ENCODE measurements around the gene NCOA1.
A peak's percentile ranks its signal among the peaks of the same experiment; 100 is the strongest.
"Not testable (repeated sequence)": the region's sequence is repeated elsewhere in the genome, so short reads cannot be mapped to it uniquely, and the experiment has no call there.

Gene NCOA1

DNA sequence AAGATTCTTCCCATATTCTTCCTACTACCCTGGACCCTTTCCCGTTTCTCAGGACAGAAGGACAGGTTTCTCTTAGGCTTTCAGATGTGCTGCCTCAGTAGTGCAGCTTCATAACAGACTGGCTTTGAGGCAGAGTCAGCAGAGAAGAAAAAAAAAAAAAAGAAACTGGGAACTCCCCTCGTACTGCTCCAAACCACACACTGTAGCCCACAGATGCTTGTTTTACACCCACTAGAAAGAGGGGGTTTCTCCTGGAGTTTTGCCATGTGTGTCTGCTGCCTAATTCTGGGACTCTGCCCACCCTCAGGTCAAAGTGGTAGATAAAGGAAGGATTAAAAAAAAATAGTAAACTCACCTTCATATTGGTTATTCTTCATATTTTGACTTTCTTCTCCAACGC, 95.9 kb downstream of the NCOA1 start:
- no peak for FAIRE-seq

DNA sequence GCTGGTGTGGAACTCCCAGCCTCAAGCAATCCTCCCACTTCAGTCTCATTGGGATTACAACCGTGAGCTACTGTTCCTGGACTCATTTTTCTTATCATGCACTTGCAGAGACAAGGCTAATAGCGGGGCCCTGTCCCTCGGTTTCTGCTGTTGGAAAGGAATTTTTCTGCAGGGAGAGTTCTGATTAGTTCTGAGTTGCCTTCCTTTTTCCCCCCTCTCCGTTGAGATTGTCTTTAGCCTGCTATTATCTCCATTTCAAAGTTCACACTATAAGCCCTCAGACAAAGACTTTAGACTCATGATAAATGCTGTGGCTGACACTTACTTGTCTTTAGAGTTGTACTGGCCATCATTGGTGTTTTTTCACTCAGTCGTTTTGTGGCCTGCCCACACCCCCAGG, 97.2 kb downstream of the NCOA1 start:
- FAIRE-seq = no peak

DNA sequence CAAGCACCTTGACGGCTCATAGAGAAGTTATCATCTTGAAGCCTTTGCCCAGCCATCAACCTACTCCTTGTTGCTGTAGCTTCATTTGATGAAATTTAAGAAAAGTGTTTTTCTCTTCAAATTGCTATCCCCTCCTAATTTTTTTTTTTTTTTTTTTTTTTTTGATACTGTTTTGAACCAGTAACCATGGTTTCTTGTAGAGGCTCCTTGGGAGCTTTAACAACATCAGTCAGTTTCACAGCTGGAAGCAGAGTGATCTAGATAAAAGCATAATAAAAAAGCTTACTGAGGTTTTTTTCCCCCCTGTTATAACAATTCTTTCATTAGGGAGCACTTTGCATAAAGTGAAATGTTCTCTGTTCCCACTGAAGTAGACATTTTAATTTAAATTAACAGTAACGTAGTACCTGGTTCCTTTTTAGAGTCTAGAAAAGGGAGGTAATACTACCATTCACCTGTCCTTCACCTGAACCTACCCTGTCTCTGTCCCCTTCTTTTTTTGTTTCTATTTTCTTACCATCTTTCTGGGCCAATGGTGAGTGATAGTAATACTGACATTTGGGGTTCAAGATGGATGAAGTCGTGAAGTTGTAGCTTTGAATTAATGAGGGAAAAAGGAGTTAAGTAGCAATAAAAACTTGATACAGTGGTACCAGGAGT, 101.5 kb downstream of the NCOA1 start:
- no peak for FAIRE-seq

DNA sequence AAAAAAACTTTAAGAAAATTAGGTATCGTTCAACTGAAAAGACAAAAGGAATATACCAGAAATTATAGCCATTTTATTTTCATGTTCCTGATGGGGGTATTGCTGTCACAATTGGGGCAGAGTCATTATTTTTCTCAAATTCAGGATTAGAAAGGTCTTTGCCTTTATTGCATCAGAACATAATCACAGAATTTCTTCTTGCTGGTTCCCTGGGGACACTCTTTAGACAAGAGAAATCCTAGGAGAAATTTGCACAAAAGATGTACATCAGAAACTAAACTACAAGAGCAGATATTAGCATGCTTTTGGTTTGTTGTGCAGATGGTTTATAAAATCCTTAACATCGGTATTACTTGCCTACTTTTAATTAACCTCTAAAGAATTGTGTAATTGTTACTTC, 103.2 kb downstream of the NCOA1 start:
- FAIRE-seq = no peak

DNA sequence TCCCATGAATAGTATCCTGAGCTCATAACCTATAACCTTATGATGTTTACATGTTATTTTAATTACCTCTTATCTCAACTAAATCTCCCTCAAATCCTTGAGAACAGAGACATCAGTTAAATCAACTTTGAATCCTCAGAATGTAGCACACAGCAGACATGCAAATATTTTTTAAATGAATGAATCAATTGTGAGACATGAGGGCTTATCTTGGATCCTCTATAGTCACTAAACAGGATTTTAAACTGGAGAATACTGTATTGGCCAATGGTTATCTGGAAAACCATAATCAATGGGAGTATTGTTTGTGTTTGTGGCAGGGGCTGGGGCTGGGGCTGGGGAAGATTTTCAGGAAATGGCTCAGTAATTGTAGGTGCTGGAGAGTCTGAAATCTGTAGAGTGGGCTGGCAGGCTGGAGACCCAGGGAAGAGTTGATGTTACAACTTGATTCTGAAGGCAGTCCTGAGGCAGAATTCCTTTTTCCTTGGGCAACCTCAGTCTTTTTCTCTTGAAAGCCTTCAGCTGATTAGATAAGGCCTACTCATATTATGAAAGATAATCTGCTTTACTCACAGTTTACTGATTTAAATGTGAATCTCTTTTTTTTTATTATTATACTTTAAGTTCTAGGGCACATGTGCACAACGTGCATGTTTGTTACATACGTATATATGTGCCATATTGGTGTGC, 106.3 kb downstream of the NCOA1 start:
- no peak for FAIRE-seq

DNA sequence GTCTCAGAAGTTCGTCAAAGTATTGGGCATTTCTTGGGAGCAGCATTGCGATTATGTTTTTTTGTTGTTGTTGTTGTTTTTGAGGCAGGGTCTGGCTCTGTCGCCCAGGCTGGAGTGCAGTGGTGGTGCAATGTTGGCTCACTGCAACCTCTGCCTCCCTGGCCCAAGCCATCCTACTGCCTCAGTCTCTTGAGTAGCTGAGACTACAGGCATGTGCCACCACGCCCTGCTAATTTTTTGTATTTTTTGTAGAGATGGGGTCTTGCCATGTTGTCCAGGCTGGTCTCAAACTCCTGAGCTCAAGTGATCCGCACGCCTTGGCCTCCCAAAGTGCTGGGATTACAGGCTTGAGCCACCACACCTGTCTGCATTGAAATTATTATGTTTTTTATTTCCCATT, 109.1 kb downstream of the NCOA1 start:
- not testable (repeated sequence) for FAIRE-seq

DNA sequence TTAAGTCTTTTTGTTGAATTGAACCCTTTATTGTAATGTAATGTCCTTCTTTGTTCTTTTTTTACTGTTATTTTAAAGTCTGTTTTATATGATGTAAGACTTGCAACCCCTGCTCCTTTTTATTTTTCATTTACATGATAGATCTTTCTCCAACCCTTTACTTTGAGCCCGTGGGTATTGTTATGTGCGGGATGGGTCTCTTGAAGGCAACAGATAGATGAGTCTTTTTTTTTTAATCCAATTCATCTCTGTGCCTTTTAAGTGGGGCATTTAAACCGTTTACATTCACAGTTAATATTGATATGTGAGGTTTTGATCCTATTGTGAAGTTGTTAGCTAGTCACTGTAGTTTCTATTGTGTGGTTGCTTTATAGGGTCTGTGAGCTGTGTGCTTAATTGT, 120.6 kb downstream of the NCOA1 start:
- FAIRE-seq = no peak

DNA sequence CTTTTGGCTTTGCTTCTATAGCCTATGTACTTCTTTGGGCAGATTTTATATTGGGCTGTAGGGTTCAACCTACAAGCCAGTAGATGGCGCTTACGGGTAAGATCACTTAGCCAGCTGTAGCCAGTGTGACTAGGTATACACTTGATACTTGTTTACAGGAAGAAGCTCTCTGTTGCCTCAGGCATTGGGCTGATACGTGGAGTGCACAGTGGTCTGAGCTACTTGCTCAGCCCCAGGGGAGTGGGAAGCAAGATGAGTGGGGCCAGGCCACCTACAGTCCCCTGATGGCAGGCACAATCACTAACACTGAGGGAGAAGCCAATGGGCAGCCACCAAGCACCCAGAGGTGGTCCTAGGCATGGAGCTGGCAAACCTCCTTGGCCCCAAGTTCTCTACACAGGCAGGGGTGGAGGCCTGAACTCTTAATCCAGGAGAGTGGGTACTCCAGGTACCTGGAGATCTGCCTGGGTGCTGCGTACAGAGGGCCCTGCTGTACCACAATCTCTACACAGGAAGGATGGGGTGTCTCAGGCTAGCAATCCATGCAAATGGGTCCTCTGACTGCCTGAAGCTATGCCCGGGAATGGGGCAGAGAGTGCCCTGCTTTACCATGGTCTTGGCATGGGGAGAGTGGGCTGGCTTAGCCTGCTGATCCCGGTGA, 122.2 kb downstream of the NCOA1 start:
- FAIRE-seq = peak; percentile 47

DNA sequence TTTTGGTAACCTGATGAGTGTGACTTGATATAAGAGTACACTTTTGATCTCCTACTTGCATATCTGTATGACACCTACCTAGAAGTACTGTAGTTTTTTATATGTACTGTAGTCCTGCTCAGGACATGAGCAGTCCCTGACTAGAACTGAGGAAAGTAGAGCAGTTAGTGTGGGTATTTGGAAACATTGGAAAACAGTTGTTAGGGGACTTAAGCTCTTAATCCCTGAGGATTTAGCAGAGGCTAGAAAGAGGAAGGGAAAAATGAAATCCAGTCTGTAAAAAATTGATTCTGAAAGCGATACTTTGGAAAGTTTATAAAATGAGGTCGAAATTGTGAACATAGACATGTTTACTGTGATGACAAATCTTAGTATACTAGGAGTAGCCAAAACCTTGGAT, 125.6 kb downstream of the NCOA1 start:
- no peak for FAIRE-seq

DNA sequence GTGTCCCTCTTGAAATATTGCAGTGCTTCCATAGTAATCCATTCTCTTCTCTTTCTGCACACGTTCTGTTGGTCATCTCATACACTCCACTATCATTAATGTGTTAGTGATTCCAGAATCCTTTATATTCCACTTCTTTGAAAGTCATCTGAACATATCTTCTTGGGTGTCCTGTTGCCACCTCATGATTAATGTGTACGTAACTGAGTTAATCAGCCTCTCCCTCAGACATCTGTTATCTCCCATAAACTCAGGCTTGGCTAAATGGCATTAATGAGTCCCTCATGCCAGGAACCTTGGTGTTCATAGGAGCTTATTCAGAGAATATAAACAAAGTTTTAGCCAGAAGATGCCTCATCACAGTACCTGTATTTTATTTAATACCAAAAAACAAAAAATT, 126.4 kb downstream of the NCOA1 start:
- FAIRE-seq = no peak

DNA sequence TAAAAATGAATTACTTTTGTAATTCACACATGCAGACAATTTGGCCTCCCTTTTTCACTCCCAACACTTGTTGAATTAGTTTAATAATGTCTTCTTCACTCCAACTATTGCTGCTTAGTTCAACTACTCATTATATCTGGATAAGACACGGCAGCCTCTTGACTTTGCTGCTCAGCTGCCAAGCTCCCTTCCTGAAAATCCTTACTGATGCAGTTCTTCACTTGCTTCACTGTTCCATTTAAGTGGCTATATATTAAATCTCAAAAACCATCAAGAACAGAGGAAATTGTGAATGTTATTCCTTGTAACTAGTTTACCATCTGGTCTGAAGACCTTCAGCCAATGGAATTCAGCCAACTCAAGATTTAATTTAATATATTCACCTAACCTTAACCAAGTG, 127.1 kb downstream of the NCOA1 start:
- no peak for FAIRE-seq

DNA sequence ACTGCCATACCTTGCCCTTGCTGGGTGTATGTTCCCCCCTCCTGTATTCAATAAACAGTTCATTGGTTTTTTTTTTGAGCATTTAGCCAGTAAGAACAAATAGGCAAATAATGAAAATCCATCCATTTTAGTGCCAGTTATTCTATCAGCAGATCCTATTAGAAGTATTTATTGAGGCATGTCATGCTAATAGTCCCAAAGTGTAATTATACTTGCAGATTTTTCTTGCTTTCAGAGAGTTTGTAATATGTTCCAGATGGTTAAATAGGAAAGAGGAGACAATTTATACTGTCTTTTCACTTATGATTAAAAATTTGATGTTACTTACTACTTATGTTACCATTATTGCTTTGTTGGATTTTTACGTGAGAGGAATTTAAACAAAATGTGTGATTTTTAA, 127.6 kb downstream of the NCOA1 start:
- FAIRE-seq = no peak

DNA sequence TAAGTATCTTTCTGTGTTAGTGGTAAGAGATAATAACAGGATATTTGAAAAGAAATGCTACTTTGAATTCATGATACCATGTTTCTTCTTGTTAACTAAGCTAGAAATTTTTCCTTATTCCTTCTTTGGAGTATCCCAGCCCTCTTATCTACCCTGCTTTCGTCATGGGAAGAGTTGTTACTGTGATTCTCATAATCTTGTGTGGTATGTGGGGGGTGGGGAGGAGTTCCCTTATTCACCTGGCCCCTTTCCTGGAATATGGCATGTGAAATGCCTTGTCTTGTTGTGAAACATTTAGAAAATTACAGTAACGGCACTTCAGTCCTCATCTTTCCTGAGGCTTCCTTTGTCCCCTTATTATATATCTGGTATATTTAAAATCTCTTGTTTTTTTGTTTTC, 129.9 kb downstream of the NCOA1 start:
- no peak for FAIRE-seq

DNA sequence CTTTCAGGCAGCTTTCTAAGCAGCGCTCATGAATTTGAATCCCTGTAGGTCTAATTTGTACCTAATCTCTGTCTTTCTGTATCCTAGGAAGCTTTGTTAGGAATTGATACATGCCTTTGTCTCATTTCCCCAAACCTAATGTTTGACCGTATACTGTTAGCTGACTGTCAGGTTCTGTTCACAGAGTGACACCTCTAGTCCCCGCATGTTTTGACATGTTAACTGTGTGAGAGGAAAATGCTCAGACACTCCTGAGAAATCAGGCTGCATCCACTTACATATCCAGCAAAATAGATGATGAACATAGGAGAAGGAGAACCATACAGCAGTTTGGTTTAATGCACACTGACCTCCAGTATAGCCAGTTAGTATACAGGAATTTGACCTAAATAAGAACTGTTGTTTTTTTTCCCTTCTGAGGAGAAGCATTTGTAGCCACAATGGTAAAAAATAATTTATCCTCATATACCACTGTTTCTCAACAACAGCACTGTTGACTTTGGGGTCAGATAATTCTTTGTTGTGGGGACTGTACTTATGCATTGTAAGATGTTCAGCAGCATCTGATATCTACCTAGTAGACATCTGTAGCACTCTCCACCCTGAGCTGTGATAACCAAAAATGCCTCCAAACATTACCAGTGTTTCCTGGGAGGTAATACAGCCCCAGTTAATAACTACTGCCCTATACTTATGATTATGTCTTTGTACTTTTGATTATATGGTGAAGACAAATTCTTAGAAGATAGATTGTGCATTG, 130.9 kb downstream of the NCOA1 start:
- FAIRE-seq = no peak

DNA sequence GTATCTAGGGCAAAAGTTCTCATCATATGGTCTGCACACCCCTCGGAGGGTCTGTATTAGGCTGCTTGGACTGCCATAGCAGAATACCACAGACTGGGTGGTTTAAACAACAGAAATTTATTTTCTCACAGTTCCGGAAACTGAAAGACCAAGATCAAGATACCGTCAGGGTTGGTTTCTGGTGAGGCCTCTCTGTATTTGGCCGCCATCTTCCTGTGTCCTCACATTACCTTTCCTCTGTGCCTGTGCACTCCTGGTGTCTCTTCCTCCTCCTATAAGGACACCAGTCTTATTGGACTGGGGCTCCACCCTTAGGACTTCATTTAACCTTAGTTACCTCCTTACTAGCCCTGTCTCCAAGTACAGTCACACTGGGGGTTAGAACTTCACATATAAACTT, 132.5 kb downstream of the NCOA1 start:
- FAIRE-seq = no peak

DNA sequence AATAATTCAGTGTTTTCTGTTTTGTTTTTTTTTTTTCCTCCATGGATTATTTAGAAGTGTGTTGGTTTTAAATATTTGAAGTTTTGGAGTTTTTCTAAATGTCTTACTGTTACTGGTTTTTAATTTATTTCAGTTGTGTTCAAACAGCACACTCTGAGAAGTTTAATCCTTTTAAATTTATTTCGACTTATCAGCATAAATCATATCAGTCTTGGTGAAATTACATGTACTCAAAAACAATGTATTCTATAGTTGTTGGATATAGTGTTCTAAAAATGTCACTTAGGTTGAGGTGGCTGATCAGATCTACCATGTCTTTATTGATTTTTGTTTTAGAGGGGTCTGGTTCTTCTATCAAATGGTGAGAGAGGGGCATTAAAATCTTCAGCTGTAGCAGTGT, 134.7 kb downstream of the NCOA1 start:
- peak; percentile 28 for FAIRE-seq

DNA sequence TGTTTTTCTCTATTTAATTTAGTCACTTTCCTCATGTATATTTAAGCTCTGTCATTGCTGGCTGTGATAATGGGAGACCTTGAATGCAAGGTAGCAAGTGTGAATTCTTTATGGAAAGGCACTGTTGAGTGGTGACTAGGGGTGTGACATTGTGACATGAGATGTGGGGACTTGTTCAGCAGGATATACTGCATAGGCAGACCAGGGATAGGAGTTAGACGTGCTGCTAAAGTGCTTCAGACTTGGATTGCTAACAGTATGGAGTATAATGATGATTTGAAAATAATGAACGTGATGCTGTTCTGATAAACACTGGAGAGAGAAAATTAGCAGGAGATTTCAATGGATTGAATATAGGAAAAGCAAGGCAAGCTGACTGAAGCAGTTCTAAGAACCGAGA, 135.1 kb downstream of the NCOA1 start:
- FAIRE-seq = no peak

DNA sequence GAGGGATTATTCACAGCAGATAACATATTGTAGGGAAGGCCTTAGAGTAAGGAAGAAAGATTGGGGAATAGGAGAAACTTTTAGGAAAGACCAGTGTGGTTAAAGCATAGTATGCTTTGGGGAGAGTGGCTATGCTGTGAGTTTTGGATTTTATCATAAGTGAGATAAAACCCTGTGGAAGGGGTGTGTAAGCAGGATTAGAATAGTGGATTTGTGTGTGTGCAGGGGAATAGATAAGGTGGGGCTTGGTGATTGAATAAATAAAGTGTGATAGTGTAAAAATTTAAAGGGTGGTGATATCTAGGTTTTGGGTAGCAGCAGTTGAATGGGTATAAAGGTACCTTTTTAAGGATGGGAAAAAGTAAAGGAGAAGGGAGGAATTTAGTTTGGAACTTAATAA, 137.7 kb downstream of the NCOA1 start:
- no peak for FAIRE-seq

DNA sequence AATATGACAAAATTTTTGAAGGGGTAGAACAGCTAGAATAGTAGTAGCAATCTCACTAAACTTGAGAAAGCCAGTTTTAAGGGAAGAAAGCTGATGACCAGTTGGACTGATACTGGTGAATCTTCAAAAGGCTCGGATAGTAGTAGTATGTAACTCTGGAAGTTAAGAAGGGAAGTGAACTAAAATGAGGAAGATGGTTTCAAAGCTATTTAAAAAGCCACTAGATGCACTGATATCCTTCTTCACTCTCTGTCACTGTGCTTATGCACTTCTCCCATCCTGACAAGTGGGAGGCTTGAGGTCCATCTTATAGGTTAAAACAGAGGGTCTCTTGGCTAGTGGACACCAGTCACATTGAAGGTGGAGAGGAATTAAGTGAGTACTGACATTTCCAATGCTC, 141.1 kb downstream of the NCOA1 start:
- no peak for FAIRE-seq

DNA sequence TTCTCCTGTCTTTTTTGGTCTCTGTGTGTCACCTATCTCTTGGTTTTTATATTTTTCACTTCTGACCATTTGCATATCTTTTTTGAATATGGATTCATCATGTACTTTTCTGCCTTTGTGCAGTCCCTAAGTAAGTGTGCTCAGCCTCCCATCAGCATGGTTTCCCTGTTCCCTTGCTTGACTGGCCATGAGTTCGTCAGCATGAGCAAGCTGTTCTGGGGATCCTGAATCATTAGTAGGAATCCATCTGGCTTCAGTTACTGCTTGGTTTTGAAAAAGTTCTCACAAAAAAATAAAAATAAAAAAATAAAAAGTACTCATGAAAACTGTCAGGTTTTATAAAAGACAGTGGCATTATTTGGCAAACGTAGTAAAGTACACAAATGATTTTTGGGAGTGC, 144.1 kb downstream of the NCOA1 start:
- FAIRE-seq = no peak

DNA sequence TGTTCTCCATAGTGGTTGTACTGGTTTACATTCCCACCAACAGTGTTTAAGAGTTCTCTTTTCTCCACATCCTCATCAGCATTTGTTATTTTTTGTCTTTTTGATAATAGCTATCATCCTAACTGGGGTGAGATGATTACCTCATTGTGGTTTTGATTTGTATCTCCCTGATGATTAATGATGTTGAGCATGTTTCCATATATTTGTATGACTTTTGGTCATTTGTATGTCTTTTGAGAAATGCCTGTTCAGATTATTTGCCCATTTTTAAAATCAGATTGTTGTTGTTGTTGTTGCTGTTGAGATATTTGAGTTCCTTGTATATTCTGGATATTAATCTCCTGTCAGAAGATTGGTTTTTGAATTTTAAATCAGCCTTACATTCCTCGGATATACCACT, 147.5 kb downstream of the NCOA1 start:
- no peak for FAIRE-seq

DNA sequence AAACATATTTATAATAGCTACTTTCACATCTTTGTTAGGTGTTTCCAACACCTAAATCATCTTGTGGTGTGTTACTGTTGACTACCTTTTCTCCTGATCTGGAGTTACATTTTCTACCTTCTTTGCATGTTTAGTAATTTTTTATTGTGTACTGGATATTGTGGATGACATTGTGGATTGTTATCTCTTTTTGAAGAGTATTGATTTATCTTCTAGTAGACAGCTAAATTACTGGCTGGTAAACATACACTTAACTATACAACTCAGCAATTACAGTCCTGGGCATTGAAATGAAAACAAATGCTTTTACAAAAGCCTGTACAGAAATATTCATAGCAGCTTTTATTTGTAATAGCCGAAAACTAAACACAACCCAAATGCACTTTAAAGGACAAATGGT, 151.3 kb downstream of the NCOA1 start:
- FAIRE-seq = no peak

DNA sequence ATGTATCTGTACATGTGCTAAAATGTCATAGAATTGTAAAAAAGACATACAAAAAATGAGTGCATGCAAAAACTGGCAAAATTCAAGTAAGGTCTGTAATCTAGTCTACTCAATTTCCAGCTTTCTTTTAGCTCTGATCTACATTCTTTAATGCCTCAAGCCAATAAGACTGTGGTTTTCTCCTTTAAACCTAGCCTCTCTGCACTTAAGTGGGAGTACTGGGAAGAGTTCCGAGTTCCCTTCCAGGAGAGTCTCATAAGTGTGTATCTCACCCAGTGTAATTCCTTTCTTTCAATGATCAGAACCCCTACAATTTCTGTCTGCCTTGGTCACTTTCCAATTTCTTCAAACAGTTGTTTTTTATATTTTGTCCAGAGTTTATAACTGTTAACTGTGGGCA, 152.0 kb downstream of the NCOA1 start:
- no peak for FAIRE-seq

DNA sequence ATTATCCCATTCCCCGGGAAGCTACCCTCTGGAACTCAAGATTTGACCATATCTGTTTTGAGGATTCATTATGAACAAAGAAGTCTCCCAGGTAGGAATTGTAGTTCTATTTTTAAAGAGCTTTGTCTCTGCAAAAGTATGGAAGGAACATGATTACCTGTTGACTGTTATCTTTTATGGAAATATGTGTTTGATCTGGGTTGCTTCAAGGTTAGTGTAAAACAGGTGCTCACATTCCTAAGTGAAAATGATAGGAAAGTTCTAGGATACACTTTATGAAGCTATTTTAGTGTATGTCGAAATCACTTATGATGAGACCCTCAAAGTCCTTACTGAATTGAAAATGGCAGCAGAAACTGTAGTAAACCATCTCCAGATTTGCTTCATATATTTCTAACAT, 153.0 kb downstream of the NCOA1 start:
- no peak for FAIRE-seq

Data from G401.6 (cell line).